ENCODE results near the gene DEFB132.

DEFB132 gene

GRCh38 chr20:278607-279571 lies 21.4 kb downstream of the DEFB132 start:
- no peak for TF ChIP-seq CTCF (IDR thresholded peaks at IDR 0.05; ENCODE audit: control insufficient read depth, extremely low read depth, insufficient read depth)
- H3K4me3 ChIP-seq (ENCODE audit: low read depth, low read length): no peak overlapping the region
- no peak for DNase-seq (ENCODE audit: low read depth)

GRCh38 chr20:284172-284571 lies 26.6 kb downstream of the DEFB132 start:
- no peak for DNase-seq (ENCODE audit: low read depth)
- no peak for TF ChIP-seq CTCF (IDR thresholded peaks at IDR 0.05; ENCODE audit: control insufficient read depth, extremely low read depth, insufficient read depth)
- no peak overlapping the region for H3K4me3 ChIP-seq (ENCODE audit: low read depth, low read length)

GRCh38 chr20:286508-286907 lies 29.0 kb downstream of the DEFB132 start:
- no peak for TF ChIP-seq CTCF (IDR thresholded peaks at IDR 0.05; ENCODE audit: control insufficient read depth, extremely low read depth, insufficient read depth)
- no peak for DNase-seq (ENCODE audit: low read depth)
- no peak overlapping the region for H3K4me3 ChIP-seq (ENCODE audit: low read depth, low read length)

- no peak for TF ChIP-seq CTCF (IDR thresholded peaks at IDR 0.05; ENCODE audit: control insufficient read depth, extremely low read depth, insufficient read depth)
- peak; percentile 64 for DNase-seq (ENCODE audit: low read depth)
- H3K4me3 ChIP-seq (ENCODE audit: low read depth, low read length): peak overlapping the region; percentile 84
Observed at GRCh38 chr20:288956-289692, 31.6 kb downstream of the DEFB132 start.

- no peak for DNase-seq (ENCODE audit: low read depth)
Observed at GRCh38 chr20:289693-290083, 32.2 kb downstream of the DEFB132 start.

More at GRCh38 chr20:289693-290083, 32.2 kb downstream of the DEFB132 start:
- H3K4me3 ChIP-seq (ENCODE audit: low read depth, low read length): peak overlapping the region; percentile 84
- TF ChIP-seq CTCF (IDR thresholded peaks at IDR 0.05; ENCODE audit: control insufficient read depth, extremely low read depth, insufficient read depth): no peak
